ENCODE data around the gene GPR141.

The GPR141 gene

GRCh38 chr7:37786741-37787569 lies 103.4 kb downstream of the GPR141 start:
- peak; percentile 83 for DNase-seq
